Neural cell (in vitro differentiated cells): ENCODE results near the gene NFE2L2. TPM values are rescaled to one million over a fixed set of nuclear protein-coding genes. Genes with fewer than 3 reads are reported as not detected.

Source experiments
- H2AFZ ChIP-seq: fragments of 200-600, 300-800 bp; sonication (generic), shearing (Covaris generic); 2 replicates; pipeline ENCODE4 v1.6.0; 2014; ENCODE audit warnings: low read depth, mild to moderate bottlenecking, antibody characterized with exemption, low read length, moderate library complexity
- H3F3A ChIP-seq: fragments of 200-600 bp; shearing (Covaris generic); 2 replicates; pipeline ENCODE4 v1.6.1; 2016; ENCODE audit warnings: mild to moderate bottlenecking, moderate library complexity, mixed read lengths, antibody characterized with exemption, low read length; ENCODE audit not compliant: insufficient read depth, poor library complexity, severe bottlenecking
- H3K27ac ChIP-seq: fragments of 200-600, 300-800 bp; sonication (generic), shearing (Covaris generic); 2 replicates; pipeline ENCODE4 v1.5.1; 2014; ENCODE audit warnings: mild to moderate bottlenecking, low read length, moderate library complexity
- H3K27me3 ChIP-seq: fragments of 300-800, 200-600 bp; sonication (generic), shearing (Covaris generic); 2 replicates; pipeline ENCODE4 v1.6.0; 2014; ENCODE audit warnings: mild to moderate bottlenecking, low read depth, low read length, moderate library complexity; ENCODE audit not compliant: insufficient read depth
- H3K36me3 ChIP-seq: fragments of 300-800, 200-600 bp; sonication (generic), shearing (Covaris generic); 2 replicates; pipeline ENCODE4 v1.5.1; 2014; ENCODE audit warnings: mild to moderate bottlenecking, antibody characterized with exemption, low read length, moderate library complexity; ENCODE audit not compliant: insufficient read depth
- H3K4me2 ChIP-seq: fragments of 300-800, 200-600 bp; sonication (generic), shearing (Covaris generic); 2 replicates; pipeline ENCODE4 v1.6.0; 2014; ENCODE audit warnings: mild to moderate bottlenecking, low read length
- H3K4me3 ChIP-seq: fragments of 300-800, 200-600 bp; sonication (generic), shearing (Covaris generic); 2 replicates; pipeline ENCODE4 v1.5.1; 2014; ENCODE audit warnings: mild to moderate bottlenecking, low read length, moderate library complexity
- H3K79me2 ChIP-seq: fragments of 200-600 bp; shearing (Covaris generic); replicated peaks from 2 replicates; pipeline ENCODE4 v1.6.0; 2014; ENCODE audit warnings: mild to moderate bottlenecking, low read length, moderate library complexity; ENCODE audit not compliant: insufficient read depth
- H3K9ac ChIP-seq: fragments of 300-800, 200-600 bp; sonication (generic), shearing (Covaris generic); 2 replicates; pipeline ENCODE4 v1.6.1; 2016; ENCODE audit warnings: mild to moderate bottlenecking, low read length, mixed read lengths
- H3K9me2 ChIP-seq: fragments of 200-600 bp; shearing (Covaris generic); 2 replicates; pipeline ENCODE4 v1.6.1; 2016; ENCODE audit warnings: mild to moderate bottlenecking, low read length, mixed read lengths; ENCODE audit not compliant: insufficient read depth
- H3K9me3 ChIP-seq: fragments of 200-600, 300-800 bp; sonication (generic), shearing (Covaris generic); 2 replicates; pipeline ENCODE4 v1.6.1; 2016; ENCODE audit warnings: mild to moderate bottlenecking, mixed run types, low read length, moderate library complexity, mixed read lengths
- H4K20me1 ChIP-seq: fragments of 200-600 bp; shearing (Covaris generic); 2 replicates; pipeline ENCODE4 v1.6.1; 2016; ENCODE audit warnings: mild to moderate bottlenecking, mixed run types; ENCODE audit not compliant: insufficient read depth
- CTCF ChIP-seq: fragments of 450-650 bp; IDR thresholded peaks from 2 replicates; pipeline ENCODE4 v1.5.1; 2014; ENCODE audit warnings: antibody characterized with exemption, mild to moderate bottlenecking, moderate library complexity; ENCODE audit not compliant: poor library complexity, severe bottlenecking
- EP300 ChIP-seq: fragments of 450-650 bp; conservative IDR thresholded peaks from 2 replicates; pipeline ENCODE4 v1.6.1; 2014; ENCODE audit warnings: antibody characterized with exemption, mild to moderate bottlenecking, moderate library complexity; ENCODE audit not compliant: poor library complexity, severe bottlenecking
- EZH2 ChIP-seq: fragments of 200-600, 300-800 bp; shearing (Covaris generic), sonication (generic); IDR thresholded peaks from 2 replicates; pipeline ENCODE4 v1.6.1; 2014; ENCODE audit warnings: antibody characterized with exemption, low read length, borderline replicate concordance, mild to moderate bottlenecking; ENCODE audit not compliant: insufficient read depth, poor library complexity, severe bottlenecking
- MXI1 ChIP-seq: fragments of 450-650 bp; conservative IDR thresholded peaks from 2 replicates; pipeline ENCODE4 v1.6.1; 2014; ENCODE audit warnings: antibody characterized with exemption, mild to moderate bottlenecking; ENCODE audit not compliant: poor library complexity, severe bottlenecking
- POLR2AphosphoS5 ChIP-seq: IDR thresholded peaks from 2 replicates; pipeline ENCODE4 v1.6.1; 2012
- RAD21 ChIP-seq: fragments of 450-650 bp; conservative IDR thresholded peaks from 2 replicates; pipeline ENCODE4 v1.6.1; 2014; ENCODE audit warnings: antibody characterized with exemption, mild to moderate bottlenecking, moderate library complexity
- REST ChIP-seq: IDR thresholded peaks from 2 replicates; pipeline ENCODE4 v1.6.1; 2012; ENCODE audit warnings: borderline replicate concordance
- SMC3 ChIP-seq: fragments of 450-650 bp; conservative IDR thresholded peaks from 2 replicates; pipeline ENCODE4 v1.6.1; 2014; ENCODE audit warnings: antibody characterized with exemption, mild to moderate bottlenecking, moderate library complexity; ENCODE audit not compliant: poor library complexity
- TAF1 ChIP-seq: IDR thresholded peaks from 2 replicates; pipeline ENCODE4 v1.6.1; 2012; ENCODE audit warnings: low read depth
- polyA plus RNA-seq: library from polyadenylated mRNA; depleted of rRNA; stranded (reverse); fragments of >200 nt; gene quantifications from 2 replicates; pipeline ENCODE4 v1.2.3, GENCODE V29; 2014

Gene NFE2L2
- polyA plus RNA-seq, 1 donor from 2014 or later = 1.4 TPM

- Histone ChIP-seq H3K9me3 (no peaks in the 10 kb centered on the region), H4K20me1 (no peaks in the 10 kb centered on the region), H3F3A (no peaks in the 10 kb centered on the region), H3K9me2 (no peaks in the 10 kb centered on the region), H3K4me3 (no peak overlapping the region), H3K36me3 (no peaks in the 10 kb centered on the region), H3K4me2 (no peak overlapping the region), H3K27ac (no peak overlapping the region), H2AFZ (no peak overlapping the region), H3K79me2 (no peaks in the 10 kb centered on the region), H3K27me3 (no peaks in the 10 kb centered on the region), H3K9ac (no peak overlapping the region)
- TF ChIP-seq CTCF (no peak), POLR2AphosphoS5 (no peak), EP300 (no peak), SMC3 (no peak), MXI1 (no peak), REST (no peak), EZH2 (no peak), RAD21 (no peak)
Measured at GRCh38 chr2:177241711-177242120, 22.8 kb downstream of the NFE2L2 start.

DNA sequence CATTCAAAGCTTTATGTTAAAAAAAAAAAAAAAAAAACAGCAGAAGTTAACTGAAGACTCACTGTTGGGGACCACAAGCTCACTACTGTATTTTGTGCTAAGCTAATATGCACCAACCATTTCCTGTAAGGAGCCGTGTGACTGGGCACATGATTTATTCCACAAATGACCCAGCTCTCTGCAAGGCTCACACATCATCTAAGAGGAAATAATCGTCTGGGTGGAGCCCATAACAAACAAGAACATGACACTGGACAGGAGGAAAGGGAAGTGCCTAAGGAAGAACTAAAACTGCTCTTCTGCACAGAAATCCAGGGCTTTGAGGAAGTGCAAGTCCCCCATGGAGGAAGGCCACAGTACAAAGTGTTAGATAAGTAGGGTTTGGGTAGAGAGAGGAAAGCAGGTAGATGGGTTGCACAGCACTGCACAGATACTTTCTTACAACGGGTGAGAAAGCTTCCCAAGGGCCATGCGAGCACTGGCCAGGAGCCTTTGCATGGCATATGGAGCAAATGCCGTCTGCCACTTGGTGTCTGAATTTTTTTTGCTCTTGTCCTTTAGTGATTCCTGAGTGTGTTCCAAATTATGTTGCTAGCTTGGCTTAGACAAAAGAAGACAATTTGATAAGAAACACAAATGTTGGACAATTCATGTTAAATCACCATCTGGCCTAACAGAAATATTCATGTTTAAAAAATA is 24.4 kb downstream of the NFE2L2 start:
- Histone ChIP-seq H3F3A (no peaks in the 10 kb centered on the region), H3K4me2 (no peak overlapping the region), H3K4me3 (no peak overlapping the region), H4K20me1 (no peaks in the 10 kb centered on the region), H3K27ac (no peak overlapping the region), H3K27me3 (no peaks in the 10 kb centered on the region), H3K9me3 (no peaks in the 10 kb centered on the region), H3K9me2 (no peaks in the 10 kb centered on the region), H3K36me3 (no peaks in the 10 kb centered on the region), H3K9ac (no peak overlapping the region), H2AFZ (no peak overlapping the region), H3K79me2 (no peaks in the 10 kb centered on the region)
- TF ChIP-seq REST (no peak), RAD21 (no peak), POLR2AphosphoS5 (no peak), EZH2 (no peak), CTCF (no peak), TAF1 (no peak)
